GM23248 (cell line): ENCODE data around the gene ST3GAL3. TPM values are rescaled to one million over a fixed set of nuclear protein-coding genes. Genes with fewer than 3 reads are reported as not detected.

Source experiments
- DNase-seq: peaks from one replicate; pipeline ENCODE4 v3.0.0-alpha.2; 2015
- H2AFZ ChIP-seq: fragments of 200-600 bp; sonication (generic); 2 replicates; pipeline ENCODE4 v1.6.1; 2016; ENCODE audit warnings: antibody characterized with exemption
- H3F3A ChIP-seq: fragments of 200-600 bp; sonication (generic); 2 replicates; pipeline ENCODE4 v1.6.1; 2016; ENCODE audit warnings: mild to moderate bottlenecking, antibody characterized with exemption, mixed run types; ENCODE audit not compliant: insufficient read depth
- H3K27ac ChIP-seq: fragments of 200-600 bp; sonication (generic); 2 replicates; pipeline ENCODE4 v1.5.1; 2016; ENCODE audit warnings: mild to moderate bottlenecking
- H3K27me3 ChIP-seq: fragments of 200-600 bp; sonication (generic); replicated peaks from 2 replicates; pipeline ENCODE4 v1.6.1; 2016; ENCODE audit warnings: mild to moderate bottlenecking; ENCODE audit not compliant: insufficient read depth
- H3K36me3 ChIP-seq: fragments of 200-600 bp; sonication (generic); 2 replicates; pipeline ENCODE4 v1.6.1; 2016; ENCODE audit warnings: low read depth, mild to moderate bottlenecking
- H3K4me1 ChIP-seq: fragments of 200-600 bp; sonication (generic); 2 replicates; pipeline ENCODE4 v1.6.1; 2016; ENCODE audit warnings: mild to moderate bottlenecking; ENCODE audit not compliant: insufficient read depth
- H3K4me2 ChIP-seq: fragments of 200-600 bp; sonication (generic); one replicate; pipeline ENCODE4 v1.6.1; 2016; ENCODE audit warnings: mild to moderate bottlenecking; ENCODE audit not compliant: unreplicated experiment
- H3K4me3 ChIP-seq: fragments of 200-600 bp; sonication (generic); 2 replicates; pipeline ENCODE4 v1.5.1; 2016; ENCODE audit warnings: mild to moderate bottlenecking
- H3K79me2 ChIP-seq: fragments of 200-600 bp; sonication (generic); 2 replicates; pipeline ENCODE4 v1.6.1; 2016; ENCODE audit warnings: mild to moderate bottlenecking; ENCODE audit not compliant: insufficient read depth
- H3K9ac ChIP-seq: fragments of 200-600 bp; sonication (generic); 2 replicates; pipeline ENCODE4 v1.6.1; 2016; ENCODE audit warnings: mild to moderate bottlenecking
- H3K9me2 ChIP-seq: fragments of 200-600 bp; sonication (generic); 2 replicates; pipeline ENCODE4 v1.6.1; 2016; ENCODE audit warnings: mixed run types, mild to moderate bottlenecking, moderate library complexity; ENCODE audit not compliant: insufficient read depth
- H3K9me3 ChIP-seq: fragments of 200-600 bp; sonication (generic); one replicate; pipeline ENCODE4 v1.6.1; 2017; ENCODE audit warnings: low read depth
- H4K20me1 ChIP-seq: fragments of 200-600 bp; sonication (generic); 2 replicates; pipeline ENCODE4 v1.6.0; 2016; ENCODE audit not compliant: insufficient read depth
- EZH2 ChIP-seq: fragments of 200-600 bp; sonication (generic); IDR thresholded peaks from 2 replicates; pipeline ENCODE4 v1.6.1; 2018; ENCODE audit warnings: antibody characterized with exemption, mild to moderate bottlenecking; ENCODE audit not compliant: insufficient read depth, poor library complexity, severe bottlenecking
- EZH2phosphoT487 ChIP-seq: fragments of 200-600 bp; sonication (generic); IDR thresholded peaks from 2 replicates; pipeline ENCODE4 v1.6.1; 2018; ENCODE audit warnings: antibody characterized with exemption, moderate library complexity, mild to moderate bottlenecking, low read depth; ENCODE audit not compliant: insufficient read depth
- WGBS, 2 experiments: methylation state at CpG; one replicate each; pipeline ENCODE4 v1.1.6; 2015 to 2017; ENCODE audit warnings: low lambda C conversion rate in 2 of 2, low coverage in 1 of 2; ENCODE audit errors: missing lambda C conversion rate in 2 of 2; 5-methylcytosine and 5-hydroxymethylcytosine counted together
- in situ Hi-C: fragments of 300-500 bp; cut with MboI; formaldehyde crosslinking; loops from 2 replicates; pipeline ENCODE4 v1.15.0; 2020
- polyA plus RNA-seq: library from polyadenylated mRNA; unstranded; fragments of >200 nt; fragmentation: Nextera tagmentation; extraction: Ambion mirVana; gene quantifications from 2 replicates; pipeline ENCODE4 v1.2.1, GENCODE V29; 2016
- total RNA-seq: library from RNA; depleted of rRNA; stranded (reverse); fragments of >200 nt; shearing (Covaris generic); gene quantifications from 2 replicates; pipeline ENCODE4 v1.2.3, GENCODE V29; 2014

The ST3GAL3 gene
- total and polyA plus RNA-seq, 2 experiments from 2014 or later: 9.7 to 13.8 TPM

DNA sequence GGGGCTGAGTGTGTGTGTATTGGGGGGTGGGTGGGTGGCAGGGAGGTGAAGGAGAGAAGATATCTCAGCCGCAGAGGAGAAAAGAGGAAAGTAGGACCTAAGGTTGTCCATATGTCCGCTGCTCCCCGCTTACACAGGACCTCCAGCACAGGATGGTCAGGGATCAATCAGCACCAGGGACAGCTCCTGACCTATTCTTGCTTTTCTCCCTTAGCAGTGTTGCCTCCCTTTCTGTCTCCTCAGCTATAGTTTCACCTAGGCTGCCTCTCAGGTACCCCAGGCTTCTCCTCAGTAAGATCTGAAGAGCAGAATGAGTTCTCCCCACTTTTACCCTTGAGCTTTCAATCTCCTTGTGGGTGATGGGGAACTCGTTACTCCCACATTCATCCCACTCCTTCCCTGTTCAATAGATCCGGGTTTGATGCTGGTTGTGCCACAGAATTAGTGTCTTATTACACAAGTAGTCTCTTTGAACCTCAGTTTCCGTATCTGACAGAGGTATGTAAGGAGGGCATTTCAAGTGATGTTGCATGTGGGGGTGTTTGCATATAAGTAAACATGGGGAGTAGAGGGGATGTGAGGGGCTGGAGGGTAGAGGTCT, 261.1 kb downstream of the ST3GAL3 start:
- H2AFZ ChIP-seq: no peak overlapping the region
- H3K27me3 ChIP-seq: no peaks in the 10 kb centered on the region
- no peak overlapping the region for H3K9ac ChIP-seq
- H4K20me1 ChIP-seq: no peaks in the 10 kb centered on the region
- peaks cover 9% of the 10 kb centered on the region for H3F3A ChIP-seq
- 75 to 96% methylated on average over 3 to 6 of the region's 6 CpGs for WGBS, 2 experiments
- no peak overlapping the region for H3K4me2 ChIP-seq
- peak; percentile 51 for DNase-seq
- no peak overlapping the region for H3K27ac ChIP-seq
- H3K36me3 ChIP-seq: no peaks in the 10 kb centered on the region
- TF ChIP-seq EZH2 (no peak), EZH2phosphoT487 (no peak)
- peaks cover 7% of the 10 kb centered on the region; the same call in 1 of the 2 replicates for H3K4me1 ChIP-seq
- in situ Hi-C loops: no loop called here
- H3K9me2 ChIP-seq: no peaks in the 10 kb centered on the region
- H3K9me3 ChIP-seq: no peaks in the 10 kb centered on the region
- H3K4me3 ChIP-seq: no peak overlapping the region
- H3K79me2 ChIP-seq: peaks cover 15% of the 10 kb centered on the region

DNA sequence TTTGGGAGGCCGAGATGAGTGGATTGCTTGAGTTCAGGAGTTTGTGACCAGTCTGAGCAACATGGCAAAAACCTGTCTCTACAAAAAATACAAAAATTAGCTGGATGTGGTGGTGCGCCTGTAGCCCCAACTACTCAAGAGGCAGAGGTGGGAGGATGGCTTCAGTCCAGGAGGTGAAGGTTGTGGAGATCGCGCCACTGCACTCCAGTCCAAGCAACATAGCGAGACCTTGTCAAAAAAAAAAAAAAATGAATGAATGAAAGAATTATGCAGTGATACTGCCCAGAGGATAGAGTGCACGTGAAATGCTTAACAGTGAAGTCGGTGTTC, 262.0 kb downstream of the ST3GAL3 start:
- TF ChIP-seq EZH2phosphoT487: no peak
- no peak for TF ChIP-seq EZH2
- DNase-seq: no peak
- H3K36me3 ChIP-seq: no peaks in the 10 kb centered on the region
- H3K9ac ChIP-seq: no peak overlapping the region
- H3K9me2 ChIP-seq: no peaks in the 10 kb centered on the region
- H3K4me1 ChIP-seq: peaks cover 7% of the 10 kb centered on the region; the same call in 1 of the 2 replicates
- H3K27ac ChIP-seq: no peak overlapping the region
- no peaks in the 10 kb centered on the region for H4K20me1 ChIP-seq
- H3K27me3 ChIP-seq: no peaks in the 10 kb centered on the region
- peaks cover 15% of the 10 kb centered on the region for H3F3A ChIP-seq
- H2AFZ ChIP-seq: no peak overlapping the region
- peak overlapping the region; percentile 31; the same call in 1 of the 2 replicates for H3K4me3 ChIP-seq
- no peak overlapping the region for H3K4me2 ChIP-seq
- WGBS, 2 experiments: 59 to 62% methylated on average over 7 of the region's 7 CpGs
- H3K9me3 ChIP-seq: no peaks in the 10 kb centered on the region
- in situ Hi-C loops: no loop called here
- peaks cover 15% of the 10 kb centered on the region for H3K79me2 ChIP-seq

DNA sequence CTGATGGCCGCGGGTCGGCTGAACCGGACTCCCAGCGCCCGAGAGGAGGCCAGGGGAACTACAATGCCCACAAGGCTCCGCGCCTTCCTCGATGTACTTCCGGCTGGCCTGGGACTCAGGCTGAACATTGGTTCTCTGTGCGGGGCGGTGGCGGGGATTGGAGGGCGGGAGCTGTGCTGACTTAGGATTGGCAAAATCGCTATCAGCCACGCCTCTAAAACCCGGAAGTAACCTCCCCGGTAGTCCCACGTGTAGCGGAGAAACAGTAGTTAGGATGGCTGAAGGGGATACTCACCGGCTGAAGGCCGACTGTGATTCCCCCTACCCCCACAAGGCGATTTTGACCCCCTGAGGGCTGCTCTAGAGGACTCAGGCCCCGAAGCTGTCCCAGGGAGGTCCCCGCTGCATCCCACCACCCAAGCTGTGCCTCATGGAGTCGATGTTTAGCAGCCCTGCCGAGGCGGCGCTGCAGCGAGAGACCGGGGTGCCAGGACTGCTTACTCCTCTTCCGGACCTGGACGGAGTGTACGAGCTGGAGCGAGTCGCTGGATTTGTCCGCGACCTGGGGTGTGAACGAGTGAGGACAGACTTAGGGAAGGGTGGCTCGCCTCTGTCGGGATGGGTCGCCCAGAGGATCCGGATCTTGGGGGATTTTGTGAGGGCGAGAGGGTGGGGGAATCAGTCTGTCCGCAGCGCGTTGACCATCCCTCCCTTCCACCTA, 262.6 kb downstream of the ST3GAL3 start, which contains the start of gene DPH2:
DPH2 (plus strand) TSS at position 265 of the 721 bp plus-strand sequence; CDS start at position 431, 166 bp downstream.
- no peak for TF ChIP-seq EZH2phosphoT487
- no peak for TF ChIP-seq EZH2
- H3K4me2 ChIP-seq: peak within 1 kb of the TSS; percentile 78
- DNase-seq: peak; percentile 99
- peaks cover 7% of the 10 kb centered on the region; the same call in 1 of the 2 replicates for H3K4me1 ChIP-seq
- H3K9me3 ChIP-seq: no peaks in the 10 kb centered on the region
- H3K9me2 ChIP-seq: no peaks in the 10 kb centered on the region
- no peaks in the 10 kb centered on the region for H3K27me3 ChIP-seq
- WGBS, 2 experiments: 2 to 3% methylated on average over 43 to 46 of the region's 47 CpGs
- peaks cover 15% of the 10 kb centered on the region for H3F3A ChIP-seq
- H2AFZ ChIP-seq: peak within 1 kb of the TSS; percentile 85
- H3K36me3 ChIP-seq: no peaks in the 10 kb centered on the region
- no peaks in the 10 kb centered on the region for H4K20me1 ChIP-seq
- in situ Hi-C loops: no loop called here
- peak within 1 kb of the TSS; percentile 82 for H3K9ac ChIP-seq
- H3K79me2 ChIP-seq: peaks cover 16% of the 10 kb centered on the region
- H3K4me3 ChIP-seq: peak within 1 kb of the TSS; percentile 97
- H3K27ac ChIP-seq: 0 out of 2 replicates have a peak within 1 kb of the TSS, but pooled peaks have one; percentile 19

DNA sequence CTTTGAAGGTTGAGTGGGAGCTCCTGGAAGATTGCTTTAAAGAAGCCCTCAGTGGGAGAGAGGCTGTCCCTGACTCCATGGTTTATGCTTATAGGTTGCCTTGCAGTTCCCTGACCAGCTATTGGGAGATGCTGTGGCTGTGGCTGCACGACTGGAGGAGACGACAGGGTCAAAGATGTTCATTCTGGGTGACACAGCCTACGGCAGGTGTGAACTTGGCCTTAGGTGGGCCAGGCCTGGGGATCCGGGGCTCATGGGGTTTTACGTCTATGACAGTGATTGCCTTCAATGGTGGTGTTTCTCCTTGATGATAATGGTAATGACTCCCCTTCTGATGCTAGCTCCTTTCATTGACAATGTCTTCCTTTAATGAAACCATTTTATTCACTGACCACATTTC, 263.2 kb downstream of the ST3GAL3 start:
- in situ Hi-C loops: no loop called here
- WGBS, 2 experiments: 32 to 36% methylated on average over 5 of the region's 5 CpGs
- peaks cover 15% of the 10 kb centered on the region for H3F3A ChIP-seq

More for the DNA sequence above, 263.2 kb downstream of the ST3GAL3 start:
- Histone ChIP-seq H3K4me2 (peak overlapping the region; percentile 78), H3K36me3 (no peaks in the 10 kb centered on the region), H3K4me1 (peaks cover 7% of the 10 kb centered on the region; the same call in 1 of the 2 replicates), H3K27ac (0 out of 2 replicates have a peak overlapping the region, but pooled peaks have one; percentile 19), H3K27me3 (no peaks in the 10 kb centered on the region), H3K9me2 (no peaks in the 10 kb centered on the region), H3K4me3 (peak overlapping the region; percentile 97), H3K79me2 (peaks cover 22% of the 10 kb centered on the region), H3K9ac (peak overlapping the region; percentile 82), H3K9me3 (no peaks in the 10 kb centered on the region), H4K20me1 (no peaks in the 10 kb centered on the region), H2AFZ (peak overlapping the region; percentile 85; the same call in 1 of the 2 replicates)
- TF ChIP-seq EZH2: no peak
- TF ChIP-seq EZH2phosphoT487: no peak
- peak; percentile 33 for DNase-seq
